HEK293 (cell line): Measurements from ENCODE around the gene TRIM46.

Source experiments
- CTCF ChIA-PET: fragments of 350-600 bp; formaldehyde crosslinking; extraction: SDS; loops from one replicate; lab custom pipeline; 2021; ENCODE audit warnings: antibody characterized with exemption; lab: Yijun Ruan, JAX
- POLR2A ChIA-PET: fragments of 300-600 bp; formaldehyde crosslinking; extraction: SDS; loops from one replicate; lab custom pipeline; 2020; ENCODE audit warnings: antibody characterized with exemption, inconsistent platforms; lab: Yijun Ruan, JAX
- H3K27ac ChIP-seq: fragments of 200-500 bp; sonication (Bioruptor generic); 2 replicates; pipeline ENCODE4 v1.5.1; 2014; ENCODE audit warnings: low read depth, low read length, control low read depth, inconsistent platforms; ENCODE audit errors: extremely low read depth
- H3K36me3 ChIP-seq, 2 experiments: fragments of 200-500 bp in 1 of 2; sonication (Bioruptor generic) in 1 of 2; 1 replicate in 1 of 2; 2 replicates in 1 of 2; pipeline ENCODE4 v1.5.1; 2014 to 2017; ENCODE audit warnings: inconsistent platforms in 2 of 2, low read length in 2 of 2; ENCODE audit not compliant: control insufficient read depth in 2 of 2, insufficient read depth in 1 of 2
- H3K4me1 ChIP-seq: fragments of 200-500 bp; sonication (Bioruptor generic); 2 replicates; pipeline ENCODE4 v1.5.1; 2014; ENCODE audit warnings: mild to moderate bottlenecking, low read length, inconsistent platforms; ENCODE audit not compliant: control insufficient read depth, insufficient read depth
- H3K4me3 ChIP-seq: 2 replicates; pipeline ENCODE4 v1.5.1; 2011; ENCODE audit warnings: low read depth, mild to moderate bottlenecking, control low read depth, low read length, moderate library complexity
- H3K9me3 ChIP-seq: fragments of 200-500 bp; sonication (Bioruptor generic); 2 replicates; pipeline ENCODE4 v1.5.1; 2014; ENCODE audit warnings: low read depth, low read length, inconsistent platforms; ENCODE audit not compliant: control insufficient read depth, insufficient read depth
- BCL11B ChIP-seq: fragments of 450-650 bp; formaldehyde crosslinking; IDR thresholded peaks from 2 replicates; pipeline ENCODE4 v1.5.1; 2016; ENCODE audit warnings: low read depth, missing biosample characterization, missing genetic modification characterization
- EGR2 ChIP-seq: fragments of 450-650 bp; formaldehyde crosslinking; IDR thresholded peaks from 2 replicates; pipeline ENCODE4 v1.5.1; 2016; ENCODE audit warnings: low read depth, missing biosample characterization, missing genetic modification characterization
- IKZF3 ChIP-seq: fragments of 450-650 bp; IDR thresholded peaks from 2 replicates; pipeline ENCODE4 v1.5.0; 2018; ENCODE audit warnings: missing biosample characterization, mild to moderate bottlenecking, missing genetic modification characterization, moderate library complexity
- KLF1 ChIP-seq: fragments of 450-650 bp; formaldehyde crosslinking; IDR thresholded peaks from 2 replicates; pipeline ENCODE4 v1.5.1; 2016; ENCODE audit warnings: missing biosample characterization, missing genetic modification characterization
- KLF16 ChIP-seq: fragments of 450-650 bp; formaldehyde crosslinking; IDR thresholded peaks from 2 replicates; pipeline ENCODE4 v1.5.1; 2017; ENCODE audit warnings: missing biosample characterization, missing genetic modification characterization
- OSR2 ChIP-seq: fragments of 450-650 bp; formaldehyde crosslinking; IDR thresholded peaks from 2 replicates; pipeline ENCODE4 v1.5.1; 2016; ENCODE audit warnings: missing biosample characterization, missing genetic modification characterization
- PRDM1 ChIP-seq: fragments of 450-650 bp; formaldehyde crosslinking; IDR thresholded peaks from 2 replicates; pipeline ENCODE4; 2016; ENCODE audit warnings: missing biosample characterization, missing genetic modification characterization
- RBAK ChIP-seq: fragments of 450-650 bp; formaldehyde crosslinking; IDR thresholded peaks from 2 replicates; pipeline ENCODE4 v1.5.1; 2016; ENCODE audit warnings: missing biosample characterization, missing genetic modification characterization
- SP3 ChIP-seq: fragments of 450-650 bp; formaldehyde crosslinking; IDR thresholded peaks from 2 replicates; pipeline ENCODE4 v1.5.1; 2016; ENCODE audit warnings: missing biosample characterization, missing genetic modification characterization
- ZEB2 ChIP-seq: fragments of 450-650 bp; formaldehyde crosslinking; IDR thresholded peaks from 2 replicates; pipeline ENCODE4 v1.5.1; 2016; ENCODE audit warnings: missing biosample characterization, missing genetic modification characterization
- ZNF121 ChIP-seq: fragments of 450-650 bp; formaldehyde crosslinking; IDR thresholded peaks from 2 replicates; pipeline ENCODE4 v1.5.1; 2016; ENCODE audit warnings: missing biosample characterization, missing genetic modification characterization
- ZNF146 ChIP-seq: fragments of 450-650 bp; formaldehyde crosslinking; IDR thresholded peaks from 2 replicates; pipeline ENCODE4 v1.5.1; 2016; ENCODE audit warnings: missing biosample characterization, missing genetic modification characterization
- ZNF175 ChIP-seq: fragments of 450-650 bp; formaldehyde crosslinking; IDR thresholded peaks from 2 replicates; pipeline ENCODE4 v1.5.1; 2016; ENCODE audit warnings: missing biosample characterization, missing genetic modification characterization
- ZNF211 ChIP-seq: fragments of 450-650 bp; formaldehyde crosslinking; IDR thresholded peaks from 2 replicates; pipeline ENCODE4 v1.5.1; 2016; ENCODE audit warnings: low read depth, missing biosample characterization, missing genetic modification characterization
- ZNF423 ChIP-seq: fragments of 450-650 bp; formaldehyde crosslinking; IDR thresholded peaks from 2 replicates; pipeline ENCODE4 v1.5.1; 2016; ENCODE audit warnings: missing biosample characterization, missing genetic modification characterization
- ZNF555 ChIP-seq: fragments of 450-650 bp; formaldehyde crosslinking; conservative IDR thresholded peaks from 2 replicates; pipeline ENCODE4 v1.5.1; 2017; ENCODE audit warnings: missing biosample characterization, mild to moderate bottlenecking, missing genetic modification characterization, inconsistent platforms
- ZNF621 ChIP-seq: fragments of 450-650 bp; formaldehyde crosslinking; IDR thresholded peaks from 2 replicates; pipeline ENCODE4 v1.5.1; 2017; ENCODE audit warnings: missing biosample characterization, missing genetic modification characterization
- ZNF654 ChIP-seq: fragments of 450-650 bp; formaldehyde crosslinking; IDR thresholded peaks from 2 replicates; pipeline ENCODE4 v1.5.1; 2016; ENCODE audit warnings: low read depth, missing biosample characterization, missing genetic modification characterization
- ZNF660 ChIP-seq: fragments of 450-650 bp; IDR thresholded peaks from 2 replicates; pipeline ENCODE4 v1.5.1; 2018; ENCODE audit warnings: missing biosample characterization, mild to moderate bottlenecking, missing genetic modification characterization
- ZNF747 ChIP-seq: fragments of 450-650 bp; formaldehyde crosslinking; IDR thresholded peaks from 2 replicates; pipeline ENCODE4 v1.5.1; 2016; ENCODE audit warnings: missing biosample characterization, missing genetic modification characterization
- ZSCAN23 ChIP-seq: fragments of 450-650 bp; formaldehyde crosslinking; IDR thresholded peaks from 2 replicates; pipeline ENCODE4 v1.5.1; 2016; ENCODE audit warnings: missing biosample characterization, missing genetic modification characterization
- ZSCAN30 ChIP-seq: fragments of 450-650 bp; IDR thresholded peaks from 2 replicates; pipeline ENCODE4 v1.5.1; 2018; ENCODE audit warnings: missing biosample characterization, mild to moderate bottlenecking, missing genetic modification characterization, moderate library complexity
- ZXDB ChIP-seq: fragments of 450-650 bp; formaldehyde crosslinking; IDR thresholded peaks from 2 replicates; pipeline ENCODE4 v1.5.1; 2016; ENCODE audit warnings: missing biosample characterization, missing genetic modification characterization
- TF ChIP-seq, protein P1 (sequence below): fragments of 450-650 bp; formaldehyde crosslinking; IDR thresholded peaks from 2 replicates; pipeline ENCODE4 v1.5.1; 2016; ENCODE audit warnings: missing biosample characterization, missing genetic modification characterization
- TF ChIP-seq, protein P2 (sequence below): fragments of 450-650 bp; formaldehyde crosslinking; IDR thresholded peaks from 2 replicates; pipeline ENCODE4 v1.5.1; 2016; ENCODE audit warnings: missing biosample characterization, missing genetic modification characterization

TRIM46 gene

DNA sequence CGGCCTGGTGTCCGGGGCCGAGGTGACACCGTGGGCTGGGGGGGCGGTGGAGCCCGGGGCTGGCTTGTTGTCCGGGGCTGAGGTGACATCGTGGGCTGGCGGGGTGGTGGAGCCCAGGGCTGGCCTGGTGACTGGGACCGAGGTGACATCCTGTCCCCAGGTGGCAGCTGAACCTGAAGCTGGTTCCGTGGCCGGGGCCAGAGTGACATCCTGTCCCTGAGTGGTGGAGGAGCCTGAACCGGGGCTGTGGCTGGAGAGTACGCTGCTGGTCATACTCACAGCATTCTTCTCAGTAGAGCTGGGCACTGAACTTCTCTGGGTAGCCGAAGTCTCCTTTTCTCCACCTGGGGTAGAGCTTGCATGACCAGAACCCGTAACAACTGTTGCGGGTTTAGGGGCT is 18.3 kb downstream of the TRIM46 start:
- Histone ChIP-seq H3K9me3 (no peaks in the 10 kb centered on the region), H3K4me1 (peaks cover 3% of the 10 kb centered on the region; the same call in 1 of the 2 replicates), H3K4me3 (no peak overlapping the region), H3K27ac (no peak overlapping the region), H3K36me3 (peaks cover 0 to 7% of the 10 kb centered on the region in 2 experiments; a peak in 1 of 3 replicates)
- TF ChIP-seq OSR2 (tag by site-specific recombination) (no peak), ZNF555 (no peak), ZNF175 (tag by site-specific recombination) (no peak), ZNF146 (tag by site-specific recombination) (no peak), ZNF747 (no peak), IKZF3 (no peak), KLF16 (tag by site-specific recombination) (no peak), ZSCAN23 (tag by site-specific recombination) (no peak), ZNF121 (tag by site-specific recombination) (no peak), ZNF211 (tag by site-specific recombination) (no peak), ZSCAN30 (tag by site-specific recombination) (no peak), RBAK (tag by site-specific recombination) (no peak)
- TF ChIP-seq, protein P1, sequence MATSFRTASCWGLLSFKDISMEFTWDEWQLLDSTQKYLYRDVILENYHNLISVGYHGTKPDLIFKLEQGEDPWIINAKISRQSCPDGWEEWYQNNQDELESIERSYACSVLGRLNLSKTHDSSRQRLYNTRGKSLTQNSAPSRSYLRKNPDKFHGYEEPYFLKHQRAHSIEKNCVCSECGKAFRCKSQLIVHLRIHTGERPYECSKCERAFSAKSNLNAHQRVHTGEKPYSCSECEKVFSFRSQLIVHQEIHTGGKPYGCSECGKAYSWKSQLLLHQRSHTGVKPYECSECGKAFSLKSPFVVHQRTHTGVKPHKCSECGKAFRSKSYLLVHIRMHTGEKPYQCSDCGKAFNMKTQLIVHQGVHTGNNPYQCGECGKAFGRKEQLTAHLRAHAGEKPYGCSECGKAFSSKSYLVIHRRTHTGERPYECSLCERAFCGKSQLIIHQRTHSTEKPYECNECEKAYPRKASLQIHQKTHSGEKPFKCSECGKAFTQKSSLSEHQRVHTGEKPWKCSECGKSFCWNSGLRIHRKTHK (tag by site-specific recombination), result no peak
- TF ChIP-seq, protein P2, sequence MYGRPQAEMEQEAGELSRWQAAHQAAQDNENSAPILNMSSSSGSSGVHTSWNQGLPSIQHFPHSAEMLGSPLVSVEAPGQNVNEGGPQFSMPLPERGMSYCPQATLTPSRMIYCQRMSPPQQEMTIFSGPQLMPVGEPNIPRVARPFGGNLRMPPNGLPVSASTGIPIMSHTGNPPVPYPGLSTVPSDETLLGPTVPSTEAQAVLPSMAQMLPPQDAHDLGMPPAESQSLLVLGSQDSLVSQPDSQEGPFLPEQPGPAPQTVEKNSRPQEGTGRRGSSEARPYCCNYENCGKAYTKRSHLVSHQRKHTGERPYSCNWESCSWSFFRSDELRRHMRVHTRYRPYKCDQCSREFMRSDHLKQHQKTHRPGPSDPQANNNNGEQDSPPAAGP (tag by site-specific recombination), result no peak
- ChIA-PET POLR2A (no interaction called here), CTCF (interaction anchor here (0.6 to 3.8 kb wide), 4 partner anchors 8 to 55 kb away, joined by 3 to 60 read pairs (median 35); partner anchors contain the start of genes KRTCAP2 and TRIM46)

DNA sequence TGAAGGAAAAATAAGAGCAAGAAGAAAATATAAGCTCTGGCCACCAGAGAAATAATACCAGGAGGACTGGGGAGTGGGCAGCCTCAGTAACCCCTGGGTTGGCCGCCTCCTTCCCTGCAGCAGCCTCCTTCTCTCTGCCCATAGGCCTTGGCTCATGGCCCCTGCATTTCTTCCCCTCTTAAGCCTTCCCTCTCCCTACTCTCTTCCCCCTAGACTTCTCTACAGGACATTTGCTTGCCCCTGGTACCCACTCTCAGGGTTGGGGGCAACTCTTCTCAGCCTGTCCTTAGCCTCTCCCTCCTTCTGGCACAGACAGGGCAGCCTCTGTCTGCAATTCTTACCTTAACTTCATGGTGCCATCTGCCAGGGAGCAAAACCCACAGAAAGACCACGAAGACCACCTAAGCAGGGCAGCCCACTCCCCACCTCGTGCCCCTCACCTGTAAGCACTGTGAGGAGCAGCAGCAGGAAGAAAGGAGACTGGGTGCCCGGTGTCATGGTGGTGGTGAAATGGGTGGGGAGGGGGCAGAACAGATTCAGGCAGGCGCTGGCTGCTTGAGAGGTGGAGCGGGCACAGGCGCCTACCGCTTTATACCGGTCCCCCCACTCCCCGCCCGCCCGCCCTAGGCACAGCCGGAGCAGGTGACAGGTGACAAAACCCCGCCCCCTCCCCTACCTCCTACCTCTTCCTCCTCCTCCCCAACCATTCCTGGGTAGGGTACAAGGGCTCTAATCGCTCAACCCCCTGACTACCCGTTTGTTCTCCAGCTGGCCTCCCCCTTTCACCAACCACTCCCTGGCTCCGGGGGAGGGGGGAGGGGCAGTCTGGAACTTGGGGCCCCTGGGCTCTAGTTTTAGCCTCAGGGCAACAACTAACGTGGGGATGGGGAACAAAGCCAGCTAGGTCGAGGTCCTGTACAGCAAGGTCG is 19.0 kb downstream of the TRIM46 start:
- POLR2A ChIA-PET, result interaction anchor here (0.7 to 2.3 kb wide), 18 partner anchors 9 to 191 kb away, joined by 3 to 11 read pairs (median 4); partner anchors contain the start of genes ENTREP3, KRTCAP2, SCAMP3 and THBS3
- Histone ChIP-seq H3K27ac (peak overlapping the region; percentile 42; the same call in 1 of the 2 replicates), H3K4me3 (peak overlapping the region; percentile 40; the same call in 1 of the 2 replicates), H3K4me1 (peaks cover 3% of the 10 kb centered on the region; the same call in 1 of the 2 replicates)
- CTCF ChIA-PET, result interaction anchor here (0.6 to 3.8 kb wide), 21 partner anchors 9 to 804 kb away, joined by 3 to 60 read pairs (median 5); partner anchors contain the start of genes FDPS, KRTCAP2, MTX1 and THBS3
- no peak for TF ChIP-seq SP3 (tag by site-specific recombination)
- 0 out of 2 replicates have a peak, but pooled peaks have one; percentile 13 for TF ChIP-seq EGR2
- TF ChIP-seq, all 188 proteins: peak for 1
- peaks cover 0 to 14% of the 10 kb centered on the region in 2 experiments; a peak in 1 of 3 replicates for H3K36me3 ChIP-seq
- no peaks in the 10 kb centered on the region for H3K9me3 ChIP-seq

DNA sequence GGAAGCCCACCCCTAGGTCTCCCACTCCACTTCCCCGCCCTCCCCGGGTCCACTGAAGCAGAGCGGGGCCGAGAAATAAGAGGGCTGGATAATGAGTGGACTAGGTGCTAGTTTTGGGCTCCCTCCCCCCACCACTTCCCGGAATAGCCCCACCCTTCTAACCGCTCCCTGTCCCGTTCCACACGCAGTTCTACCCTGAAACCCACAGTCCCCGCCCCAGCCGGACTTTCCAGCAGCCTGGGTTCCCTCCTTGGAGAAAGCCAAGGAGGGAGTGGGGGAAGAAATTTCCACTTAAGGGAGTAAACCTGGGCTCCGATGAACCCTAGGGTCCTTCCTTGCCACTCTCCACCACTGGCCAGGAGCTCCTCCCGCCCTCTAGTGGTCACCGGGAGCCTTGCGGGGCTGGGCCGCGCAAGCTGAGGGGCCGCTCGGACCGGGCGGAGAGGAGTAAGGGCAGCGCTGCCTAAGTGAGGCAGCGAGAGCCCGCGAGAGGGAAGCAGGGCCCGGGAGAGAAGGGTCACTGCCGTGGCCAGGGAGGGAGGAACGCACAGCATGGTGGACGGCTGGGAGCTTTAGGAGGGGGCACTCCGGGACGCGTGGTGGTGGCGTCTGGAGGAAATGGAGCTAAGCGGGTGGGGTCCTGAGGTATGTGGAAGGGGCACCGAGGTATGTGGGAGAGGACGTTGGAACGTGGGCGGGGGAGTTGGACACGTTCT is 19.8 kb downstream of the TRIM46 start:
- ChIA-PET POLR2A (interaction anchor here (0.7 to 2.3 kb wide), 21 partner anchors 9 to 192 kb away, joined by 3 to 11 read pairs (median 4); partner anchors contain the start of genes ENTREP3, KRTCAP2, SCAMP3 and SLC50A1), CTCF (interaction anchor here (0.6 to 3.8 kb wide), 28 partner anchors 9 to 1209 kb away, joined by 3 to 60 read pairs (median 4); partner anchors contain the start of genes FDPS, KRTCAP2, MTX1 and THBS3)
- peaks cover 3% of the 10 kb centered on the region; the same call in 1 of the 2 replicates for H3K4me1 ChIP-seq
- peaks cover 0 to 22% of the 10 kb centered on the region in 2 experiments; a peak in 1 of 3 replicates for H3K36me3 ChIP-seq
- peak overlapping the region; percentile 42; the same call in 1 of the 2 replicates for H3K27ac ChIP-seq
- H3K4me3 ChIP-seq, result peak overlapping the region; percentile 40
- H3K9me3 ChIP-seq, result no peaks in the 10 kb centered on the region
- TF ChIP-seq ZNF747 (no peak), ZXDB (tag by site-specific recombination) (peak; percentile 73; the same call in 1 of the 2 replicates), ZEB2 (tag by site-specific recombination) (peak; percentile 83; the same call in 1 of the 2 replicates), ZNF621 (no peak), BCL11B (peak; percentile 75; the same call in 1 of the 2 replicates), PRDM1 (tag by site-specific recombination) (peak; percentile 82), ZNF654 (tag by site-specific recombination) (no peak; the same call in none of the 2 replicates), KLF1 (tag by site-specific recombination) (no peak; the same call in 1 of the 2 replicates), ZNF423 (no peak; the same call in 1 of the 2 replicates), ZNF660 (tag by site-specific recombination) (peak; percentile 90)
